Upper lobe of left lung (tissue), 6 donors: ENCODE results near the gene PSME3. TPM values are rescaled to one million over a fixed set of nuclear protein-coding genes. Genes with fewer than 3 reads are reported as not detected.

Experiments used
- ATAC-seq, 2 donors: fragments of 200-7000 bp; cut with Tn5 transposase; one replicate each; pipeline ENCODE4 v1.9.1; 2022; ENCODE audit warnings: mild to moderate bottlenecking in 2 of 2, moderate library complexity in 2 of 2; ENCODE audit not compliant: low FRiP score in 2 of 2
- DNase-seq, 2 donors: peaks; one replicate each; pipeline ENCODE4 v3.0.0-alpha.2; 2019 to 2020
- H3K27ac ChIP-seq, 4 donors: fragments of 200-600 bp; sonication (generic); one replicate each; pipeline ENCODE4 v1.5.1; 2016 to 2019
- H3K27me3 ChIP-seq, 4 donors: fragments of 200-600 bp; sonication (generic); one replicate each; pipeline ENCODE4 v1.5.1; 2017 to 2019
- H3K36me3 ChIP-seq, 4 donors: fragments of 200-600 bp; sonication (generic); one replicate each; pipeline ENCODE4 v1.5.1; 2016 to 2019
- H3K4me1 ChIP-seq, 4 donors: fragments of 200-600 bp; sonication (generic); one replicate each; pipeline ENCODE4 v1.5.1; 2018 to 2019
- H3K4me3 ChIP-seq, 4 donors: fragments of 200-600 bp; sonication (generic); one replicate each; pipeline ENCODE4 v1.5.1; 2017 to 2019; ENCODE audit warnings: mild to moderate bottlenecking in 2 of 4, moderate library complexity in 1 of 4
- H3K9me3 ChIP-seq, 4 donors: fragments of 200-600 bp; sonication (generic); one replicate each; pipeline ENCODE4 v1.5.1; 2018 to 2019
- CTCF ChIP-seq, 6 experiments: fragments of 450-650 bp in 4 of 6; fragments of 200-600 bp in 2 of 6; sonication (generic) in 2 of 6; IDR thresholded peaks; one replicate each; pipeline ENCODE4 v1.5.1; 2016 to 2019; ENCODE audit warnings: antibody characterized with exemption in 6 of 6
- EP300 ChIP-seq, 4 donors: sonication (generic); formaldehyde crosslinking; IDR thresholded peaks; one replicate each; pipeline ENCODE4 v1.5.1; 2017; ENCODE audit warnings: antibody characterized with exemption in 4 of 4, control low read depth in 2 of 4
- POLR2A ChIP-seq, 4 donors: fragments of 450-650 bp; IDR thresholded peaks; one replicate each; pipeline ENCODE4 v1.5.1; 2016 to 2017; ENCODE audit warnings: antibody characterized with exemption in 4 of 4, mild to moderate bottlenecking in 2 of 4
- POLR2AphosphoS5 ChIP-seq, 2 donors: sonication (generic); formaldehyde crosslinking; IDR thresholded peaks; one replicate each; pipeline ENCODE4 v1.5.1; 2017; ENCODE audit warnings: antibody characterized with exemption in 2 of 2
- WGBS, 2 donors: methylation state at CpG; one replicate each; pipeline ENCODE4 v1.1.5; 2017 to 2018; 5-methylcytosine and 5-hydroxymethylcytosine counted together
- small RNA-seq, 4 donors: library from RNA; depleted of rRNA; stranded (forward); fragments of <200 nt; gene quantifications; one replicate each; pipeline ENCODE3, GENCODE V24; 2016
- total RNA-seq, 6 donors: library from RNA; depleted of rRNA in 4 of 6; stranded (reverse); fragments of >200 nt in 4 of 6; gene quantifications; one replicate each; pipeline versions ENCODE4 v1.1.0 to v1.2.1, GENCODE V29; 2016 to 2021
- donor health status: DM: no; HTN: no; CAD: no; lungs with moderate emphysema.
- donor health status: DM: no; HTN: yes; CAD: no; lungs with severe emphysema.

Gene PSME3
- total RNA-seq, 6 donors from 2014 or later: 67.5 to 102 (median 75.8) TPM

- Histone ChIP-seq H3K27me3 (no peaks in the 10 kb centered on the region), H3K4me1 (peaks cover 4 to 25% (median 18%) of the 10 kb centered on the region in 4 donors), H3K36me3 (no peaks in the 10 kb centered on the region), H3K4me3 (no peak overlapping the region), H3K27ac (peak overlapping the region in 3 of 4 donors; percentile 7 to 54 (median 24)), H3K9me3 (no peaks in the 10 kb centered on the region)
- ATAC-seq (peak in 1 of 2 donors; percentile 52), DNase-seq (no peak)
- 43 to 59% methylated on average over 15 of the region's 15 CpGs for WGBS, 2 donors
- TF ChIP-seq POLR2A (IDR thresholded peaks at IDR 0.05) (no peak), CTCF (IDR thresholded peaks at IDR 0.05) (no peak), POLR2AphosphoS5 (IDR thresholded peaks at IDR 0.05) (no peak), EP300 (IDR thresholded peaks at IDR 0.05) (no peak)
These were observed 53.3 kb downstream of the PSME3 start for GRCh38 chr17:42886283-42887176.

GRCh38 chr17:42889809-42890208 lies 56.6 kb downstream of the PSME3 start:
- Histone ChIP-seq H3K27me3 (no peaks in the 10 kb centered on the region), H3K27ac (no peak overlapping the region), H3K9me3 (no peaks in the 10 kb centered on the region), H3K4me3 (no peak overlapping the region), H3K4me1 (peaks cover 34 to 54% (median 47%) of the 10 kb centered on the region in 4 donors), H3K36me3 (no peaks in the 10 kb centered on the region)
- no peak for DNase-seq
- no peak for ATAC-seq
- TF ChIP-seq POLR2AphosphoS5 (IDR thresholded peaks at IDR 0.05) (no peak), EP300 (IDR thresholded peaks at IDR 0.05) (no peak), POLR2A (IDR thresholded peaks at IDR 0.05) (no peak), CTCF (IDR thresholded peaks at IDR 0.05) (no peak)
- WGBS, 2 donors: 93 to 95% methylated on average over 7 of the region's 7 CpGs

GRCh38 chr17:42891539-42892152 lies 58.4 kb downstream of the PSME3 start:
- no peaks in the 10 kb centered on the region for H3K36me3 ChIP-seq
- DNase-seq: peak in 1 of 2 donors; percentile 31
- ATAC-seq: peak; percentile 36 to 45
- WGBS, 2 donors: 40 to 44% methylated on average over 10 of the region's 10 CpGs
- H3K27ac ChIP-seq: peak overlapping the region; percentile 45 to 78 (median 73)
- no peaks in the 10 kb centered on the region for H3K27me3 ChIP-seq
- H3K4me1 ChIP-seq: peaks cover 43 to 55% (median 48%) of the 10 kb centered on the region in 4 donors
- no peak overlapping the region for H3K4me3 ChIP-seq
- peak in 1 of 2 donors; percentile 38 for TF ChIP-seq POLR2AphosphoS5 (IDR thresholded peaks at IDR 0.05)
- TF ChIP-seq CTCF (IDR thresholded peaks at IDR 0.05): no peak
- TF ChIP-seq POLR2A (IDR thresholded peaks at IDR 0.05): no peak
- no peak for TF ChIP-seq EP300 (IDR thresholded peaks at IDR 0.05)
- no peaks in the 10 kb centered on the region for H3K9me3 ChIP-seq

DNA sequence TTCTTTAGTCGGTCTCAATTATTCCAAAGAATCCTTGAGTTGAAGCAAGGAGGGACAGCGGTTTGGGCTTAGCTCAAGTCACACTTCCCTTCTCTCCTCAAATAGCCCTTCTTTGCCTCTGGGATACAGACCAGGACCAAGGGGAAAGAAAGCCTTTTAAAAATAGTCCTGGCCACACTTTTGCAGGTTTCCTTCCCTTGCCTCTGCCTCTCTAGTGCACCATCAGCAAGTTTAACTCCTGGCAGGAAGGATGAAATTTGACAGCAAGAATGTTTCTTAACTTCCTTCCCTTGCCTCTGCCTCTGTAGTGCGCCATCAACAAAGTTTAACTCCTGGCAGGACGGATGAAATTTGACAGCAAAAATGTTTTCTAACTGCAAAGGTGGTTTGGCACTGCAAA lies 60.2 kb downstream of the PSME3 start:
- H3K4me1 ChIP-seq: peaks cover 40 to 50% (median 44%) of the 10 kb centered on the region in 4 donors
- peak overlapping the region; percentile 31 to 78 (median 74) for H3K27ac ChIP-seq
- ATAC-seq (no peak), DNase-seq (no peak)
- H3K36me3 ChIP-seq: no peaks in the 10 kb centered on the region
- WGBS, 2 donors: 11 to 16% methylated on average over 4 of the region's 4 CpGs
- H3K9me3 ChIP-seq: no peaks in the 10 kb centered on the region
- H3K4me3 ChIP-seq: no peak overlapping the region
- TF ChIP-seq POLR2AphosphoS5 (IDR thresholded peaks at IDR 0.05): no peak
- TF ChIP-seq EP300 (IDR thresholded peaks at IDR 0.05): no peak
- no peak for TF ChIP-seq CTCF (IDR thresholded peaks at IDR 0.05)
- no peak for TF ChIP-seq POLR2A (IDR thresholded peaks at IDR 0.05)
- no peaks in the 10 kb centered on the region for H3K27me3 ChIP-seq

Small RNAs within 50 kb of the gene (small RNA-seq; reads per million reads assigned to genes)
- 0 to 0.12 (median 0) reads per million in 4 donors for gene MIR6781
- 0 reads per million in 4 donors for gene RNU6-287P

Other genes starting within 250 kb of the PSME3 start
- 10 to 100 TPM; 47.1 to 89.7 (median 59.9) TPM for gene RETREG3, start 224.0 kb upstream of the PSME3 start, total RNA-seq
- gene TUBG1, start 223.7 kb upstream of the PSME3 start, total RNA-seq: 10 to 100 TPM; 27.3 to 55.4 (median 31.8) TPM
- 100 to 1,000 TPM in 1 of 6 donors, 10 to 100 TPM in 5; 12.4 to 104 (median 15.2) TPM for gene TUBG2, start 174.1 kb upstream of the PSME3 start, total RNA-seq
- 10 to 100 TPM; 18.4 to 93.2 (median 28.4) TPM for gene PLEKHH3, start 156.4 kb upstream of the PSME3 start, total RNA-seq
- 1 to 10 TPM in 4 of 6 donors, under 1 TPM in 2; 0.30 to 2.2 (median 1.4) TPM for gene CCR10, start 151.6 kb upstream of the PSME3 start, total RNA-seq
- 10 to 100 TPM in 1 of 6 donors, 1 to 10 TPM in 5; 1.7 to 37.7 (median 4.3) TPM for gene CNTNAP1, start 150.9 kb upstream of the PSME3 start, total RNA-seq
- gene EZH1, start 88.4 kb upstream of the PSME3 start, total RNA-seq: 100 to 1,000 TPM in 1 of 6 donors, 10 to 100 TPM in 5; 30.7 to 122 (median 55.0) TPM
- gene RAMP2, start 72.2 kb upstream of the PSME3 start, total RNA-seq: 100 to 1,000 TPM in 1 of 6 donors, 10 to 100 TPM in 4, not detected in 1; 12.2 to 120 (median 55.8) TPM
- gene VPS25, start 59.9 kb upstream of the PSME3 start, total RNA-seq: 10 to 100 TPM; 19.0 to 54.6 (median 36.7) TPM
- 1 to 10 TPM in 1 of 6 donors, under 1 TPM in 3, not detected in 2; 0.15 to 1.8 (median 0.26) TPM for gene WNK4, start 52.8 kb upstream of the PSME3 start, total RNA-seq
- gene COA3, start 34.7 kb upstream of the PSME3 start, total RNA-seq: 10 to 100 TPM; 23.3 to 95.3 (median 67.4) TPM
- gene CNTD1, start 34.5 kb upstream of the PSME3 start, total RNA-seq: 1 to 10 TPM in 1 of 6 donors, under 1 TPM in 4, not detected in 1; 0.22 to 1.2 (median 0.39) TPM
- 100 to 1,000 TPM in 3 of 6 donors, 10 to 100 TPM in 3; 83.0 to 167 (median 101) TPM for gene BECN1, start 9.1 kb upstream of the PSME3 start, total RNA-seq
- gene AOC2, start 11.2 kb downstream of the PSME3 start, total RNA-seq: 1 to 10 TPM; 1.5 to 5.2 (median 2.9) TPM
- 100 to 1,000 TPM in 4 of 6 donors, 10 to 100 TPM in 2; 76.9 to 210 (median 111) TPM for gene AOC3, start 17.8 kb downstream of the PSME3 start, total RNA-seq
- gene G6PC1, start 67.4 kb downstream of the PSME3 start, total RNA-seq: not detected
- gene AARSD1, start 131.1 kb downstream of the PSME3 start, total RNA-seq: 10 to 100 TPM; 10.9 to 70.2 (median 23.6) TPM
- 1 to 10 TPM in 2 of 6 donors, under 1 TPM in 3, not detected in 1; 0.11 to 7.3 (median 0.76) TPM for gene PTGES3L, start 146.7 kb downstream of the PSME3 start, total RNA-seq
- gene RUNDC1, start 147.2 kb downstream of the PSME3 start, total RNA-seq: 10 to 100 TPM; 13.6 to 26.2 (median 17.5) TPM
- 1,000 to 10,000 TPM in 2 of 6 donors, 100 to 1,000 TPM in 4; 534 to 1,192 (median 783) TPM for gene RPL27, start 165.0 kb downstream of the PSME3 start, total RNA-seq
- gene IFI35, start 173.4 kb downstream of the PSME3 start, total RNA-seq: 10 to 100 TPM; 17.8 to 69.0 (median 45.4) TPM
- 100 to 1,000 TPM; 122 to 343 (median 222) TPM for gene VAT1, start 189.0 kb downstream of the PSME3 start, total RNA-seq
- gene RND2, start 191.8 kb downstream of the PSME3 start, total RNA-seq: 1 to 10 TPM in 1 of 6 donors, under 1 TPM in 3, not detected in 2; 0.15 to 2.0 (median 0.47) TPM